AG20443 (cell line): ENCODE results near the gene SCUBE1.

Experiments
- DNase-seq: peaks from one replicate; pipeline ENCODE4 v3.0.0; 2012; ENCODE audit warnings: low spot score, mixed read lengths

Gene SCUBE1

DNA sequence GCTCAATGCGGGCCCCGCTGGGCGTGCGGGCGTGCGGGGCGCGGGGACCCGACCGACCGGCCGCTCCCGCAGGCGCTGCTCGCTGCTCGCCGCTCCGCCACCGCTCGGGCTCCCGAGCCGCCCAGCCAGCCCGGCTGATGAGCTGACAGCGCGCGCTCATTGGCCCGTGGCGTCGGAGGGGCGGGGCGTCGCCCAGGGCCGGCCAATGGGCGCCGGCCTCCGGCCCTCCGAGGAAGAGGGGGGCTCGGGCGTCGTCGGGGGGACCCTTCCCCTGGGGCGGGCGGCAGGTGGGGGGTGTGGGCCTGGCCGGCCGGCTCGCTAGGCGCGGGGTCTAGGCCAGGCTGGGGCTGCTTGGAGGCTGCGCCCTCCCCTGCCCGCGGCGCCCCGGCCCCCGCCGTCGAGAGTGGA, at the start of gene SCUBE1:
Gene SCUBE1 (minus strand): TSS at position 111 of the 408 bp plus-strand sequence. CDS start 111 bp downstream, outside the sequence.
- peak; percentile 87 for DNase-seq

DNA sequence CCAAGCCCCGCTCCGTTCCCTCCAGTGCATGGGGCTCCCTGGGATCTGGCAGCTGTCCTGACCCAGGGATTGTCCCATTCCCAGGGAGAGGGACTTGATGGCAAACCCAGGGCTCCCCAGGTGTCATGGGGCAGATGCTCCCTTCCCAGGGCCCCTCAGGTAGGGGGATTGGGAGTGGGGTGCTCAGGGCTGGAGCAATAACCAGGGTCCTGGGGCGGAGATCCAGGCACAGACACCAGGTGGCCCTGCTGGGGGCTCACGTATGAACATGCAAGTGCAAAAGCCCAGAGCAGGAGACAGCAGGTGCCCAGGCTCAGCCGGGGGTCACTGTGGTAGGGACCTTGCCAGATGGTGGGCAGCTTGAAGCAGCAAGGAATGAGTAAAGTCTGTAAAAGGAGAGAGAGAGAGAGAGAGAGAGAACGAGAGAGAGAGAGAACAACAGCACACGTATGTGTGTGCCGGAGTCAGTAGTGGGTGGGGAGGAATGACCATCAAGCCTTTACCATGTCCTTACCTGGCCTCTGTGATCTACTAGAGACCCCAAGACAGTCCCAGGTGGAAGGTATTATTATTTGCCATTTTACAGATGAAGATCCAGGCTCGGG, 49.3 kb upstream of the SCUBE1 start:
- no peak for DNase-seq

DNA sequence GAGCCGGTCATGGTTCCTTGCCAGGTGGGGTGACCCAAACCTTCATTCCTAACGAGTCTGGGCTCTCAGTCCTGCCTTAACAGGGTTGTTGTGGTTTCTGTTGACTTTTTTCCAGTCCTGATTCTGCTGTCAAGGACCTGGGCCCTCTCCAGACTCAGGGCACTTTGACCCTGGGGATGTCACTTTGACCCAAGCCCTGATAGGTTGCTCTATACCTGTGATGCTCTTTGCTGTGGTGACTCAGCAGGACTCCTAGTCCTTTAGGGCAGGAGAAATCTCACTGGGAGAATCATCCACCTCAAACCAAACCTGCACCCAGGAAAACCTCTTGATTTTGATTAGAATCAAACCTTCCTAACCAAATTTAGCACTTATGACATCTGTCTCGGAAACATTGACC, 48.1 kb upstream of the SCUBE1 start:
- DNase-seq = no peak

DNA sequence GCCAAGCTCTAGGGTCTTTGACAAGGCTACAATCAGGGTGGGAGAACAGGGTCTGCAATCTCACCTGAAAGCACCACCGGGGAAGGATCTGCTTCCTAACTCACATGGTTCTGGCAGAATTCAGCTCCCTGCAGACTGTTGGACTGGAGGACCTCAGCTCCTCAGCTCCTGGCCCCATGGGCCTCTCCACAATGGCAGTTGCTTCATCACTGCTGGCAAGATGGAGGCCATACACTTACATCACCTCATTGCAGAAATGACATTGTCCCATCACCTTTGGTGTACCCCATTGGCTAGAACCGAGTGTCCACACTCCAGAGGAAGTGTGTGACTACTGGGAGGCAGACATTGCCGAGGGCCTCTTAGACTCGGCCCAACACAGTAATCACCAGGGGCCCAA, 47.7 kb upstream of the SCUBE1 start:
- DNase-seq = no peak

DNA sequence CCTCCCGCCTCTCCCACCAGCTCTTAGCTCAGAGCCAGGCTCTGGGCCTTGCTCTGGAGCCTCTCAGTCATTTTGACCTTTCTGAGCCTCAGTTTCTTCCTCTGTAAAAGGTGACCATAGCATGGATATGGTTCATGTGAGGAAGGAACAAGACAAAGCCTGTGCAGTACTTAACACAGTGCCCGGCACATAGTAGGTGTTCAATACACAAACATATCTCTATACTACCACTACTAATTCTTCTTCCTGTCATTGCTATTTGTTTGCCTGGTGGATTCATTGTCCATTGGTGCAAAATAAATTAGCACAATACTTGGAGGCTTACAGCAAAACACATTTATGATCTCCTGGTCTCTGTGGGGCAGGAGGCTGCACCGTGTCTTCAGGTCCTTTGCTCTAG, 47.0 kb upstream of the SCUBE1 start:
- DNase-seq = no peak

DNA sequence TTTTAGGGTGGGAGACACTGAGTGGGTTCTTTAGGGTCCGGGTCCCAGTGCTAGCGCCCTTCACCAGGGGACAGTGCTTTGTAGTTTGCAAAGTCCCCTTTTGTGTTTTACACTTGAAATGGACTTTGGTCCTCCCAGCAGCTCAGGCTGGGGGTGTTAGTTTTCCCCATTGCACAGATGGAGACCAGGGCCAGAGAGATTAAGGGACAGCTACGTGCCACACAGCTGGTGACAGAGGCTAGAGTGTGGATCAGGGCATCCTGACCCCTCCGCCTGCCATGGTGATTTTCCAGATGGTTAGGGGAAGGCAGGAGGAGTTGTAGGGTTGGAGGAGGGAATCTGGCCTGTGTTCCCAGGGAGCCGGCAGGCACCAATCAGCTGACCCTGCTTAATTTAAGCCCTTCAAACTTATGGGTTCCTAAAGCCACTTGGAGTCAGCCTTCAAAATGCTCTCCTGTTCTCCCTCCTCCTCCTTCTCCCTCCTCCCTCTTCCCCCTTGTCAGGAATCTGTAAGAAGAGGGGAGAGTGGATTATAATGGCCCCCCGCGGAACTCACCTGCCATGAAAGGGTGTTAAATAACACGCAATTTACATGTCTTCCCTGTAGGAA, 46.2 kb upstream of the SCUBE1 start:
- no peak for DNase-seq

DNA sequence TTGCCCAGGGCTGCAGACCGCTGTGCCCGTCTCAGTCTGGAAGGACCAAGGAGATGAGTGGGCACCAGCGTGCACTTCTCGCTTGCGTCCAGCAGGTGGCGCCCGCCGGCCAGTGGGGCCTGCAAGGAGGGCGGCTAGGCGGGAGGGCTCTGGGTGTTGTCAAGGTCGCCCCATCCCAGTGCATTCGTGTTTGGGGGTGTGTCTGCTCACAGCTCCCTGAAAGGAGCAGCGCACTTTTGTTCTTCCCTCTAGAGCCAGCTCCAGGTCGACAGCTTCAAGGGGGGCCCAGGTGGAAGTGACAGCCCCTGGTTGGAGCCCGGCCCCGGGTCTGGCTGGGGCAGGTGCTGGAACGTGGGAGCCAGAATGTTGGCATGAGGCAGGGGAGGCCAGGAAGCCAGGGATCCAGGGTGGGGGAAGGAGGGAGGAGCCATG, 45.3 kb upstream of the SCUBE1 start:
- peak; percentile 90 for DNase-seq

DNA sequence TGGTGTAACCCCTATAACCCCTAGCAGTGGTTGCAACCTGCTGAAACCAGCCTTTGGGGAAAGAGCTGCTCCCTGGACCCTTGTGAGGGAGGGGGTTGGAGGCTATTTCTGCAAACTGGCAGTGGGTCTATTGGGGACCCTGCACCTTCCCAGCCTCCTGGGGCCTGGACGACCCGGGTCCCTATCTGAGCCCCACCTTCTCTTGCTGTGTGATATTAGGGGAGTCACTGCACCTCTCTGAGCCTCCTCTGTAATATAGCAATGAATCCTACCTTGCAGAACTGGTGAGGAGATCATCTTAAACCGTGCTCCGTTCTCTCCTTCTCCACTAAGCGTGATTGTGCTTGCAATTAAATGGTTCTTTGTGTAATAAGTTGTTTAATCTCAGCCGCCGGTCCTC, 44.6 kb upstream of the SCUBE1 start:
- DNase-seq = no peak

DNA sequence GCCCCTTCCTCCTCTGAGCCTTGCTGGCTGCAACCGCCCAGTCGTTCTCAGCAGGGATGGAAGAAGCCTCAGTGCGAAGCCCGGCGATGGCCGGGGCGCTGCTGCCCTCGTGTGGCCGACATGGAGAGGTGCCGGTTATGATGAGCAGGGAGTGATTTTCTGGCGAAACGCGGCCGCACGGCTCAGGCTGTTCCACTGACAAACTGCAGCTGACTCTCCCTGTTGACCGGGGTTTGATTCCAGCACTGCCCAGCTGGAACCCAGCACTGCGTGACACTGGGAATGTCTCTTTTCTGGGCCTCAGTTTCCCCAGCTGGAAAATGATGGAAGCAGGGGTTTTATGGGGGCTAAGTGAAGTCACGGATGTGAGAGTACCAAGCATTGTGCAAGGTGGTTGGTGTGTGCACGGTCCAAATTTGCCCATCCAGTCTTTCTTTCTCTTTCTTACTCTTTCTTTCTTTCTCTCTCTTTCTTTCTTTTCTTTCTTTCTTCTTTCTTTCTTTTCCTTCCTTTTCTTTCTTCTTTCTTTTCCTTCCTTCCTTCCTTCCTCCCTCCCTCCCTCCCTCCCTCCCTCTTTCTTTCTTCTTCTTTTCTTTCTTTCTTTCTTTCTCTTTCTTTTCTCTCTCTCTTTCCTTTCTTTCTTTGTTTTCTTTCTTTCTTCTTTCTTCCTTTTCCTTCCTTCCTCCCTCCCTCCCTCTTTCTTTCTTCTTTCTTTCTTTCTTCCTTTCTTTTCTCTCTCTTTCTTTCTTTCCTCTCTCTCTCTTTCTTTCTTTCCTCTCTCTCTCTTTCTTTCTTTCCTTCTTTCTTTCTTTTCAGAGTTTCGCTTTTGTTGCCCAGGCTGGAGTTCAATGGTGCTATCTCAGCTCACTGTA, 42.8 kb upstream of the SCUBE1 start:
- peak; percentile 95 for DNase-seq

DNA sequence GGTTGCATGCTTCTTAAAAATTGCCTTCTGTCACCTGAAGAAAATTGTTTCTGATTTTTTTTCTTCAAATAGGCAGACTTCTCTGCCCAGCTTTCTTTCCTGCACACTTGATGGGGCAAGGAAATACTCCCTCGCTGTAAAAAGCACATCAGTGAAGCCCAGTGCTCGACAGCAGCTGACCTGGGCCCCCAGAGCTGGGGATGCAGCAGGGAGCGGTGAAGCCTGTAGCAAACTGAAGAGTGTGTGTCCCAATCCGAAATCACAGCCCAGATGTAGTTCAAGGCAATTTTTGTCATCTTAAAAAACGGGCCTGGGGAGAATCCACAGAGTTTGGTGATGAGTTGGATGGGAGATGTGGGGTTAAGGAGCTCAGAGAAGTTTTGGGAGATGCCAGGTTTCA, 41.7 kb upstream of the SCUBE1 start:
- no peak for DNase-seq

DNA sequence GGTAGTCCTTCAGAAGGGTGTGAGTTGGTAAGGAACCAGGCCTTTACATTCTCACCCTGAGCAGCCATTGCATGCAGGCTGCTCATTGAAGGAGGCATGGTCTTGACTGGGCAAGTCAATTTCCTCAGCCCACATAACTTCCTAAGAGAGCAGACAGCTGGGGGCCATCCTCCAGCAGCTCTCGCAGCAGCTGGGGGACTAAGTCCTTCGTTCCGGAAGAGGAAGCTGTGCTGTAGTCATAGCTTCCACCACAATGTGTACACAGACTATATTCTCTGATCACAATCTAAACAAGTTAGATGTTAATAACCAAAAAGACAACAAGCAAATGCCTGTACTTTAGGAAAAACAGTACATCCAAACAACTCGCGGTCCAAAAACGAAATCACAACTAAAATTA, 38.5 kb upstream of the SCUBE1 start:
- DNase-seq = no peak

DNA sequence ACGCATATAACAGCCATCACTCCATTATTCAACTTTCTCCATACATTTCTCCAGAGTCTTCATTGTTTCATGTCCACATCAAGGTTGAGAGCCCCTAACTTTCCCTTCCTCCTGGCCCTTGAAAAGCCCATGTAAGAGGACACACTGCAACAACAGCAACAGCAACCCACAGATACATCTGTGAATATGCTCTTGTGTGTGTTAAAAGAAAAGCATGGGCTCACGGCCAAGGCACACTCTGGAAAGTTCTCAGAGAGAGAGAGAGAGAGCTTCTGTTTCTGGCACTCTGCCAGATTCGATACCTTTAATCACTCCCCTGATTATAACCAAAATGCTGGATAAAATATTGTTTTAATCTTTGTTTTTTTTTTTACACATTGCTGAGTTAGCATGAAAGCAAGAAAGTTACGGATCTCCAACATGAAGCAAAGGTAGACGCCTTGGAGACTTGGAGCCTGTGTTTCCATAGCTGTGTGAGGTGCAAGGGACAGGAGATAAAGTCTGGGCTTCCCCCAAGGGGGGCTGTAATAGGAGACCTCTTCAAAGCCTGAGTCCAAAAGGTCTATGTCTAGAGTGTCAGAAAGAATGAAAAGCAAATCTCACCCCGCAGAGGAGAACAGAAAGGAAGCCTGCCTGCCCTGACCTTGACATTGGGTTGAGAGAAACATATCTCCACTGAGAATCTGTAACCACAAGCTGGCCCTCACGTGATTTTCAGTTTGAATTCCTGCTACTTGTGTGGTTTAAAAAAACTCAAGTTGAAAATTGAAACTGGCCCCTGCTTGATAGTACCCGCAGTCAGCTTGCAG, 34.9 kb upstream of the SCUBE1 start:
- DNase-seq = no peak

DNA sequence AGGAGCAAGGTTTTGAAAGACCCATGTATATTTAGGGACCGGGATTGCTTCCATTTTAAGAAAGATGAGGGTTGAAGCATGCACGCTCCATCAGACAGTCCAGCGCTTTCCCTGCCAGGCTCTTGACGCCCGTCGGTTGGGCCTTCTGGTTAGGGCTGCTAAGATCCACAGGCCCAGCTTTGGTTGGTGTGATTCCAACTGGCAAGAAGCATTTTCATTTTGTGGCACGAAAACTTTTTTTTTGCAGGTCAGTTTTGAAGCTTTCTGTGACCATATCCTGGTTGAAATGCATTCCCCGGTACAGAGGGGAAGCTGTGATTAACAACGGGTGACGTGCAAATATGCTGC, 34.4 kb upstream of the SCUBE1 start:
- no peak for DNase-seq

DNA sequence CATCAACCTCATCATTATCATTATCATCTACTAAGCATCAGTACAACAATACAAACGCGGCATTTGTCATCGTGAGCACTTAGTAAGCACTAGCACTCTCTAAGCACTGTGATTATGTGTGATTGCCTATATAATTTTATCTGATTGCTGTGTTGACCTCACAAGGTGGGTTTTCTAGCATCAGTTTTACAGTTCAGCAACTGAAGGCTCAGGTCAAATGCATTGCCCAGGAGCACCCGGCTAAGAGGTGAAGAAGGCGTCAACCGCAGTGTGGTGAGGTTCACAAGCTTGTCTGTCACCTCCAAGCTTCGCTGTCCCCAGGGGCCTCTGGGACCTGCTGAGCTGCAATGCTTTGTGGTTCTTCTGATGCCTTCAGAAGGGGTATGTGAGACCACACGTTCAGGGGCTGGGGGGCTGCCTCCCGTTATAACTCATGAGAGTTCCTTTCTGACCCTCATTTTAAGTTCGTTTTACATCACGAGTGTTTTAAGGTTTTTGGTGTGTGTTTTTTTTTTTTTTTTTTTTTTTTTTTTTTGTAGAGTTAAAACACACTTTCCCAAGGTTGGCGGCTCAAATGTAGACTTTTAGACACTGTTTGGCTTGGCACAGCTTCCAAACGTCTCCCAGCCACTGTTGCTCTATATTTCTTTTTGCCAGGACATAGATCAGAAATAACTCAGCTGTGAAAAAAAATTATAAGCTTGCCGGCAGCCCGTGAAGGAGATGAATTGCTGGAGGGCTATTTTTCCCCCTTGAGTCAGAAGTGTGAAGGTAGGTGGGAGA, 33.8 kb upstream of the SCUBE1 start:
- DNase-seq = no peak

DNA sequence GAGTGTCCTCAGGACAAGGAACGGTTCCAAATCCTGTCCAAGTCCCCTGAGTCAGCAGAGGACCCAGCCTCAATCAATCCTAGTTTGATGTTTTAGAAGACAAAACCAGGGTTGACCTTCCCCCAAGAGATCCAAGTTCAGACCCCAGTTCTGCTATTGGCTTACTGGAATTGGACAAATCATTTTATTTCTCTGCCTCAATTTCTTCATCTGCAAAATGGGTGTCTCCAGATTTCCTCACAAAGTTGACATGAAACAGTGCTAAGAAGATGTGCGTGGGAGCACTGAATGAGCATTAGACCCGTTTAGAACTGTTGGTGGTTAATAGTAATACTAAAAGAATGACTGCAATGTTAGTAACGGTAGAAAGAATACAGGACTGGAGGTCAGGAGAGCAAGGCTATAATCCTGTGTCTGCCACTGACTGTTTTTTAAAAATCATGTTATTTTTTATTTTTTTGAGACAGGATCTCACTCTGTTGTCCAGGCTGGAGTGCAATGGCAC, 32.8 kb upstream of the SCUBE1 start:
- no peak for DNase-seq

DNA sequence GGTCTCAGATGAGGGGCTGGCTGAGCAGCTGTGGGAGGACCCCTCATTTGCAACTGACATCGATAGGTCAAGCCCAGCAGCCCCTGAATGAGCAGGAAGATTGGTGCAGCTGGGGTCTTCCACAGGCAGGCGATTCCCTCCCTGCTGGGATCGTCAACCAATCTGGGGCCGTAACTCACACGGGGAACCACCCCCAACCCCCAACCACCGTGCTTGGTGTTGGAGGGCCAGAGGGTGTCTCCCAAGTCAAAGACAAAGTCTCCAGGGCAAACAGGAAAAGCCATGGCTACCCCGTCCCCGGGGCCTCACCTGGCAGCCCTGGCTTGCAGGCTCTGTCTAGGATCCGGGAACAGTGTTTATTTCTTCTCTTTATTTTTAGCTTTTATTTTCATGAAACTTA, 26.9 kb upstream of the SCUBE1 start:
- no peak for DNase-seq

DNA sequence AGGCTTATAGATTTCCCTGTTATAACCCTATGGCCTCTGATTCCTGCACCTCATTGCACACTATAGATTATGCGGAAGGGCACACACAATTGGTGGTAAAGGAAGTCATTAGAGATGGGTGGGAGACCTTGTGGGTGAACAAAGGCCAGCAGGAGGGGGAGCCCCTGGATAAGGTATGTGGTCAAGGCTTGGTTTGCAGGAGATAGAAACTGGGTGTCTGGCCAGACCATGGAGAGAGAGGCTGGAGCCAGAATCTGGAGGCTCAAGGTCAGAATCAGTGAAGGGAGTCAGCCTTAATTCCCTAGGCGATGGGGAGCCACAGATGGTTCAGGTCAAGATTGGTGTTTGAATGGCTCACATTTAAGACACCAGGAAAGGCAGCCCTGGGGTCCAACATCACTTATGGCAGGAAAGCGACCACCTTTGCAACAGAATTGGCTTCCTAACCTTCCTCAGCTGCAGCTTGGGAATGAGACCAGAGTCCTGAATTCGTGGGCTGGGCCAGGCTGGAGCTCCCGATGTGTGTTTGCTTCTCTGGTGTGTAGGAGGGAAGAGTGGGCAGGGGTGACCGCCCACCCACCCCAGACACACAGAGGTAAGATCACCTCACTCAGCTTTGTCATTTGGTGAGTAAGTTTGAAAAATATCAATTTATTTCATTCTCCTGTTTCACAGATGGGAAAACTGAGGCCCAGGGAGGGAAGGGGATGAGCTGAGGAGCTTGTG, 22.7 kb upstream of the SCUBE1 start:
- no peak for DNase-seq

DNA sequence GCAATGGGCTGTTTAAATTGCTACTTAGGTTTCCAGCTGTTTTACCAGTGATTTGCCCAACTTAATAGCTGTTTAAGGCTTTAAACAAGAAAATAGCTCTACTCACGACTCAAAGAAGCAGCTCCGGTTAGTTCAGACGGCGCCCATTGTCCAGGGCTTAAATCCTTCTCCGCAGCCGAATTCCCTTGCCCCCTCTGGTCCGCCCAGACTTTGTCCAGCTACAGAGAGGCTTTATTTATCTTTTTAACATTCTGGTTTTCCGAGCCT, 20.9 kb upstream of the SCUBE1 start:
- DNase-seq = no peak

DNA sequence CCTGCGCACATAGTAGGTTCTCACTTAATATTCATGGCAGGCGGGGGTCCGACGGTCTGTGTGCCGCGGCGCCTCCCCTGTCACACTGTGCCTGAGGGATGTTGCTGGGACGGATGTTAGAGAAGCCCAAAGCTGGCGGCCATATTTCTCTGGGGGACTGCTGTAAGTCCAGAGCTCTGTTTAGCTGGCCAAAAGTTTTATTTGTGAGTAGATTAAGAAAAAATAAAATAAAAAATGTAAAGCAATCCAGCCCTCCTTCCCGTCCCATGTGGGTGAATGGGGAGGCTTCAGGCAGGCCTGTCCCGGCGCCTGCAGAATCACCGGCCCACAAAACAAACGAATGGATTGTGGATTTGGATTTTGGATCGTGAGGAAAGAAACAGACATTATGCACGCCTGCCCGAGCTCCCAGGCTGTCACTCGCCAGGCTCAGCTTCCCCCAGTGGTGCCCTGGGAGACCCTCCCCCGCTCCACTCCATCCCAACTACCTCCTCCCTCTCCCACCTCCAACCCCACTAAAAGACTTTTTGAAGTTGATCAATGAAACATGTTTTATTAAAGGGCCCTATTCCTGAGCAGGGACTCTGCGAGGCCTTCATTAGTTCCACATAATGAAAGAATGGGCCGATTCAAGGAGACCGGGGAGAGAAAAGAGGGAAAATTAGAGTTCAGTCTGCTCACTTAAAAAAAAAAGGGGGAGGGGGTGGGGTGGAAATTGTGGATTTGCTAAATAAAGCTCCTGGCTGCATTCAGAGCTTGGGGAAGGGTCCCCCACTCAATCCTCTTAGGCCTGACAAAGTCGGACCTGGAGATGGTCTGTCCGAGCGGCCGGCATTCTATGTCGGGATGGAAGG, 20.4 kb upstream of the SCUBE1 start:
- no peak for DNase-seq

DNA sequence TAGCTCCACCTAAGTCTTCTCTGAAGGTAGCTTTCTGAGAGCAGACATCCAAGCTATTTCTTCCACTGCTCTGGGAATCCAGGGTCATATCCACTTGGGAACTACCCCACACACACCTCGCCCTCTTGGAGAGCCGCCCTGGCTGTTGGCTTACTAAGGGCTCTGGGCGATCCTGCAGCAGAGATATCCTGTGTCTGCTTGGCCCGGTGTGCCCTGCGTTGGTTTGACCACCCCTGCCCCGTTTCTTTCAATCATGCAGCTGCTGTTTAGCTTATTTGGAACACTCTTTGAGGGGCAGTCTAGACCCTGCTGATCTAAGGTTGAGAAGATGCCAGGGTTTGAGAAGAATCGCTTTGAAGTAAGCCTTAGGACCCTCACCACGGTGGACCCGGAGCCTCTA, 17.4 kb upstream of the SCUBE1 start:
- no peak for DNase-seq
